ENCODE data around the gene WDR53.
"Not testable (repeated sequence)": the region's sequence is repeated elsewhere in the genome, so short reads cannot be mapped to it uniquely, and the experiment has no call there.

- TF ChIP-seq POLR2A (IDR thresholded peaks at IDR 0.05; ENCODE audit: borderline replicate concordance, extremely low read depth, insufficient read depth, insufficient read length); CTCF (IDR thresholded peaks at IDR 0.05 in 2 of 3, conservative IDR thresholded peaks at IDR 0.05 in 1 of 3; ENCODE audit: borderline replicate concordance in 1 of 3, insufficient read depth in 1 of 3, low read depth in 2 of 3, low read length in 2 of 3); CEBPB (IDR thresholded peaks at IDR 0.05; ENCODE audit: low read depth); SIN3A (IDR thresholded peaks at IDR 0.05; ENCODE audit: low read depth); ZNF274 (IDR thresholded peaks at IDR 0.05; ENCODE audit: low read depth, low read length); EGR1 (IDR thresholded peaks at IDR 0.05; ENCODE audit: low read depth); MAX (IDR thresholded peaks at IDR 0.05); POLR2AphosphoS5 (IDR thresholded peaks at IDR 0.05; ENCODE audit: low read depth, low read length): not testable (repeated sequence)
- TF ChIP-seq, protein P1, sequence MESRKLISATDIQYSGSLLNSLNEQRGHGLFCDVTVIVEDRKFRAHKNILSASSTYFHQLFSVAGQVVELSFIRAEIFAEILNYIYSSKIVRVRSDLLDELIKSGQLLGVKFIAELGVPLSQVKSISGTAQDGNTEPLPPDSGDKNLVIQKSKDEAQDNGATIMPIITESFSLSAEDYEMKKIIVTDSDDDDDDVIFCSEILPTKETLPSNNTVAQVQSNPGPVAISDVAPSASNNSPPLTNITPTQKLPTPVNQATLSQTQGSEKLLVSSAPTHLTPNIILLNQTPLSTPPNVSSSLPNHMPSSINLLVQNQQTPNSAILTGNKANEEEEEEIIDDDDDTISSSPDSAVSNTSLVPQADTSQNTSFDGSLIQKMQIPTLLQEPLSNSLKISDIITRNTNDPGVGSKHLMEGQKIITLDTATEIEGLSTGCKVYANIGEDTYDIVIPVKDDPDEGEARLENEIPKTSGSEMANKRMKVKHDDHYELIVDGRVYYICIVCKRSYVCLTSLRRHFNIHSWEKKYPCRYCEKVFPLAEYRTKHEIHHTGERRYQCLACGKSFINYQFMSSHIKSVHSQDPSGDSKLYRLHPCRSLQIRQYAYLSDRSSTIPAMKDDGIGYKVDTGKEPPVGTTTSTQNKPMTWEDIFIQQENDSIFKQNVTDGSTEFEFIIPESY (IDR thresholded peaks at IDR 0.05; ENCODE audit: extremely low read depth, insufficient replicate concordance, low read length), result not testable (repeated sequence)
Measured at GRCh38 chr3:196521291-196521690, 47.1 kb downstream of the WDR53 start.
